NT2/D1 (cell line): Measurements from ENCODE around the gene GJC2.

Experiments used
- YY1 ChIP-seq: IDR thresholded peaks from 2 replicates; pipeline ENCODE4 v1.6.1; 2011; ENCODE audit not compliant: insufficient read length, insufficient read depth
- ZNF274 ChIP-seq: IDR thresholded peaks from 2 replicates; pipeline ENCODE4 v1.6.1; 2011; ENCODE audit warnings: mild to moderate bottlenecking, low read depth, low read length

GRCh38 chr1:228160201-228160761 is 10.6 kb downstream of the GJC2 start:
- TF ChIP-seq YY1: no peak
- TF ChIP-seq ZNF274: no peak
